ENCODE results near the gene DNAAF5.

The DNAAF5 gene

GRCh38 chr7:726084-726853 is at the start of gene DNAAF5:
TSS of gene DNAAF5 (plus strand) at chr7:726699. CDS start at chr7:726721, 22 bp downstream.
- H3K4me3 ChIP-seq (ENCODE audit: low read length) = peak within 1 kb of the TSS; percentile 80
- no peak for TF ChIP-seq CTCF (IDR thresholded peaks at IDR 0.05; ENCODE audit: insufficient read depth, low read depth, low read length, missing control alignments)
- DNase-seq (ENCODE audit: low read depth) = peak; percentile 88

GRCh38 chr7:676972-677385 is 49.5 kb upstream of the DNAAF5 start:
- TF ChIP-seq CTCF (IDR thresholded peaks at IDR 0.05; ENCODE audit: insufficient read depth, low read depth, low read length, missing control alignments) = no peak
- DNase-seq (ENCODE audit: low read depth) = no peak
- no peak overlapping the region for H3K4me3 ChIP-seq (ENCODE audit: low read length)

- no peak for TF ChIP-seq CTCF (IDR thresholded peaks at IDR 0.05; ENCODE audit: insufficient read depth, low read depth, low read length, missing control alignments)
- DNase-seq (ENCODE audit: low read depth) = no peak
- H3K4me3 ChIP-seq (ENCODE audit: low read length) = no peak overlapping the region
Measured at GRCh38 chr7:680411-681127, 45.9 kb upstream of the DNAAF5 start.

GRCh38 chr7:681551-682307 is 44.8 kb upstream of the DNAAF5 start:
- TF ChIP-seq CTCF (IDR thresholded peaks at IDR 0.05; ENCODE audit: insufficient read depth, low read depth, low read length, missing control alignments) = no peak
- DNase-seq (ENCODE audit: low read depth) = no peak
- no peak overlapping the region for H3K4me3 ChIP-seq (ENCODE audit: low read length)

GRCh38 chr7:682810-683209 is 43.7 kb upstream of the DNAAF5 start:
- no peak overlapping the region for H3K4me3 ChIP-seq (ENCODE audit: low read length)

More at GRCh38 chr7:682810-683209, 43.7 kb upstream of the DNAAF5 start:
- no peak for DNase-seq (ENCODE audit: low read depth)
- TF ChIP-seq CTCF (IDR thresholded peaks at IDR 0.05; ENCODE audit: insufficient read depth, low read depth, low read length, missing control alignments) = no peak

All from epithelial cell of esophagus (primary cell).